HL-60 (cell line): ENCODE measurements around the gene AEN.

Experiments used
- DNase-seq, 2 experiments: peaks; one replicate each; pipeline ENCODE4 v3.0.0-alpha.2; 2010 to 2020; ENCODE audit warnings: low read depth in 1 of 2, low spot score in 1 of 2
- H3K27ac ChIP-seq: fragments of 250-450 bp; sonication (Bioruptor Pico); replicated peaks from 2 replicates; pipeline ENCODE4 v1.5.1; 2020; ENCODE audit warnings: mild to moderate bottlenecking, moderate library complexity
- H3K27me3 ChIP-seq: fragments of 250-450 bp; sonication (Bioruptor Pico); 2 replicates; pipeline ENCODE4 v1.5.1; 2021; ENCODE audit warnings: mild to moderate bottlenecking, moderate library complexity; ENCODE audit not compliant: insufficient read depth, poor library complexity, severe bottlenecking
- H3K4me3 ChIP-seq: replicated peaks from 2 replicates; pipeline ENCODE4 v1.5.1; 2011; ENCODE audit warnings: mild to moderate bottlenecking, control low read depth, low read length; ENCODE audit not compliant: insufficient read depth
- GABPA ChIP-seq: IDR thresholded peaks from 2 replicates; pipeline ENCODE4 v1.6.1; 2012; ENCODE audit warnings: low read depth
- POLR2AphosphoS5 ChIP-seq: IDR thresholded peaks from 2 replicates; pipeline ENCODE4 v1.6.1; 2012; ENCODE audit warnings: low read depth
- SPI1 ChIP-seq: IDR thresholded peaks from 2 replicates; pipeline ENCODE4 v1.6.1; 2012; ENCODE audit warnings: low read depth, mild to moderate bottlenecking, borderline replicate concordance
- TF ChIP-seq, protein P1 (sequence below): IDR thresholded peaks from 2 replicates; pipeline ENCODE4 v1.6.1; 2012; ENCODE audit warnings: low read depth; ENCODE audit not compliant: insufficient replicate concordance
- TF ChIP-seq, protein P2 (sequence below): IDR thresholded peaks from one replicate; pipeline ENCODE4 v1.5.1; 2011; ENCODE audit warnings: low read length, control low read depth, inconsistent platforms; ENCODE audit not compliant: insufficient read depth

Gene AEN

DNA sequence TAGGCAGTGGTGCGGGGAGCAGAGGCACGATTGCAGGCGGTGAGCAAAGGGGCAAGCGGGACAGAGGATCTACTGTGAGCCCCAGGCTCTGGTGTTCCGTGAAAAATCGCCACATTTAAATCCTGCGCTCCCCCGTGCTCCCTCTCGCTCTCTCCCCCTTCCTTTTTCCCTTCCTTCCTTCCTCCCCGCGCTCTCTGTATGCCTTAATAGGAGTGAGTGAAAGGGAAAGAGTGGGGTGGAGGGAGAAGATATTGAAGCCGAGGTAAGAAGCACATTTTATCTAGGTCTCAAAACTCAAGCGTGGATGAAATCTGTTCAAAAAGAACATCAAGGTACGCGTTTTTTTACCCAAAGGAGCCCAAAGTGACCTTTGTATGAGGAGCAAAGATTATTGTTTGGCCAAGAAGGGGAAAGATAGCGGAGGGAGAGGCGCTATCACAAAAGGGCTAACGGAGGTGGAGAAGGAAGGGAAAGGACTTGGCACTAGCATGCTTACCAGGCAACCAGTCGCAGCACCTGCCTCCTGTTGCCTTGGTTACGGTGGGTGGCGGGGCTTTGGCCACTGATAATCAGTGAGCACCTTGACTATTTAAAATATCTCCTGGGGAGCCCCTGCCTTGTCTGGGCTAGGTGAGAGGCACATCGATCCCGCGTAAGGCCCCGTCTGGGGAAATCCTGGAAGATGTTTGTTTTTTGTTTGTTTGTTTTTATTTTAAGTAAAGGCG lies 14.9 kb upstream of the AEN start:
- DNase-seq = no peak
- H3K4me3 ChIP-seq = no peak overlapping the region
- H3K27ac ChIP-seq = no peak overlapping the region
- peaks cover 44% of the 10 kb centered on the region for H3K27me3 ChIP-seq
- TF ChIP-seq SPI1 (no peak), POLR2AphosphoS5 (no peak), GABPA (no peak)
- TF ChIP-seq, protein P1, sequence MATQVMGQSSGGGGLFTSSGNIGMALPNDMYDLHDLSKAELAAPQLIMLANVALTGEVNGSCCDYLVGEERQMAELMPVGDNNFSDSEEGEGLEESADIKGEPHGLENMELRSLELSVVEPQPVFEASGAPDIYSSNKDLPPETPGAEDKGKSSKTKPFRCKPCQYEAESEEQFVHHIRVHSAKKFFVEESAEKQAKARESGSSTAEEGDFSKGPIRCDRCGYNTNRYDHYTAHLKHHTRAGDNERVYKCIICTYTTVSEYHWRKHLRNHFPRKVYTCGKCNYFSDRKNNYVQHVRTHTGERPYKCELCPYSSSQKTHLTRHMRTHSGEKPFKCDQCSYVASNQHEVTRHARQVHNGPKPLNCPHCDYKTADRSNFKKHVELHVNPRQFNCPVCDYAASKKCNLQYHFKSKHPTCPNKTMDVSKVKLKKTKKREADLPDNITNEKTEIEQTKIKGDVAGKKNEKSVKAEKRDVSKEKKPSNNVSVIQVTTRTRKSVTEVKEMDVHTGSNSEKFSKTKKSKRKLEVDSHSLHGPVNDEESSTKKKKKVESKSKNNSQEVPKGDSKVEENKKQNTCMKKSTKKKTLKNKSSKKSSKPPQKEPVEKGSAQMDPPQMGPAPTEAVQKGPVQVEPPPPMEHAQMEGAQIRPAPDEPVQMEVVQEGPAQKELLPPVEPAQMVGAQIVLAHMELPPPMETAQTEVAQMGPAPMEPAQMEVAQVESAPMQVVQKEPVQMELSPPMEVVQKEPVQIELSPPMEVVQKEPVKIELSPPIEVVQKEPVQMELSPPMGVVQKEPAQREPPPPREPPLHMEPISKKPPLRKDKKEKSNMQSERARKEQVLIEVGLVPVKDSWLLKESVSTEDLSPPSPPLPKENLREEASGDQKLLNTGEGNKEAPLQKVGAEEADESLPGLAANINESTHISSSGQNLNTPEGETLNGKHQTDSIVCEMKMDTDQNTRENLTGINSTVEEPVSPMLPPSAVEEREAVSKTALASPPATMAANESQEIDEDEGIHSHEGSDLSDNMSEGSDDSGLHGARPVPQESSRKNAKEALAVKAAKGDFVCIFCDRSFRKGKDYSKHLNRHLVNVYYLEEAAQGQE = no peak
- TF ChIP-seq, protein P2, sequence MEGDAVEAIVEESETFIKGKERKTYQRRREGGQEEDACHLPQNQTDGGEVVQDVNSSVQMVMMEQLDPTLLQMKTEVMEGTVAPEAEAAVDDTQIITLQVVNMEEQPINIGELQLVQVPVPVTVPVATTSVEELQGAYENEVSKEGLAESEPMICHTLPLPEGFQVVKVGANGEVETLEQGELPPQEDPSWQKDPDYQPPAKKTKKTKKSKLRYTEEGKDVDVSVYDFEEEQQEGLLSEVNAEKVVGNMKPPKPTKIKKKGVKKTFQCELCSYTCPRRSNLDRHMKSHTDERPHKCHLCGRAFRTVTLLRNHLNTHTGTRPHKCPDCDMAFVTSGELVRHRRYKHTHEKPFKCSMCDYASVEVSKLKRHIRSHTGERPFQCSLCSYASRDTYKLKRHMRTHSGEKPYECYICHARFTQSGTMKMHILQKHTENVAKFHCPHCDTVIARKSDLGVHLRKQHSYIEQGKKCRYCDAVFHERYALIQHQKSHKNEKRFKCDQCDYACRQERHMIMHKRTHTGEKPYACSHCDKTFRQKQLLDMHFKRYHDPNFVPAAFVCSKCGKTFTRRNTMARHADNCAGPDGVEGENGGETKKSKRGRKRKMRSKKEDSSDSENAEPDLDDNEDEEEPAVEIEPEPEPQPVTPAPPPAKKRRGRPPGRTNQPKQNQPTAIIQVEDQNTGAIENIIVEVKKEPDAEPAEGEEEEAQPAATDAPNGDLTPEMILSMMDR = no peak

DNA sequence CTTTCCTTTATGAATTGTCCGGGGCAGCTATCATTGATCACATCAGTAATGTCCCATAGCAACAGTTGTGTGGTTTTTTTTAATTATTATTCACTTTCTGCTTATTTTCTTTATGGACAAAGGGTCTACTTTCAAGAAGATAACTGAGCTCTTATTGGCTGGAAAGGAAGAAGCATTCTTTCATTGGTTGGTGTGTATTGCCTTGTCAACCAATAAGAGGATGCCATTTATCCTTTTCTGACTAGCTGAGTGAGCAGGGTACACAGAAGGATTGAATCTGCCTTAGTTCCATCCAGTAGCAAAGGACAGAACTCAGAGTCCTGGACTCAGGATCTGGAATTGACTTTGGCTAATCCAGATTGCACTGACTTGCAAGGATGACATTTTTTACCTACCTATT lies 13.2 kb upstream of the AEN start:
- H3K27ac ChIP-seq = no peak overlapping the region

DNA sequence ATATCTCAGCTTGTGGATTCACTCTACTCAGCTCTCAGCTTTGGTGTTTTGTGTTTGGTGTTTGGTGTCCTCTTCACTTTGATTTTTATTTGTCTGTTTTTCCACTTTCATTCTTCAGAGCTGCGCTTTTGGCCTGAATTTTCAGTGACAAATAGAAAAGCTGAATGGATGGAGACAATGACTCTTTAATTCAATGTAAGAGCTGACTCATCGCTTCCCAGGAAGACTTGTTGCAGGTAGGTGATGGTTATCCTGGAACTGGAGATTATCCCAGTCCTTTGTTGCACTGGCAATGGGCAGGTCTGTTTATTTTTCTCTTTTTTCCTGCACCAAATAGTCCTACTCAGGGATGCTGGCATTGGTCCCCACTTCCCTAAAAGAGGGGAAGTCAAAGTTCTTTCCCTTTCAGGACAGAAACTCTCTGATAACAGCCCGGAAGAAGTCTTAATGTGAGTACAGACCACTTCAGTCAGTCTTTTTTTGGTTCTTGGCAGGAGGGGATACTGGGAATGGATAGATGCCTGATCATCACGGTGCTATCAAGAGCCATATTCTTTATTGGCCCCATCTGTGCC lies 12.4 kb upstream of the AEN start:
- H3K27ac ChIP-seq = no peak overlapping the region
- no peak for DNase-seq
- peaks cover 42% of the 10 kb centered on the region for H3K27me3 ChIP-seq
- no peak overlapping the region for H3K4me3 ChIP-seq
- TF ChIP-seq, protein P2 = no peak
- peak; percentile 76 for TF ChIP-seq SPI1

More for the DNA sequence above, 13.2 kb upstream of the AEN start:
- DNase-seq = no peak
- TF ChIP-seq, protein P1 = no peak
- no peak for TF ChIP-seq GABPA
- TF ChIP-seq, protein P2 = no peak
- no peak for TF ChIP-seq POLR2AphosphoS5
- no peak for TF ChIP-seq SPI1
- Histone ChIP-seq H3K4me3 (no peak overlapping the region), H3K27me3 (peaks cover 44% of the 10 kb centered on the region)
